HPDE6-E6E7 (cell line): ENCODE results near the gene PAK4.
"Not testable (repeated sequence)": the region's sequence is repeated elsewhere in the genome, so short reads cannot be mapped to it uniquely, and the experiment has no call there.

ENCODE experiments used
- DNase-seq: peaks from one replicate; pipeline ENCODE4 v3.0.0; 2011; ENCODE audit warnings: missing footprints; ENCODE audit errors: extremely low spot score

Gene PAK4

GRCh38 chr19:39100500-39101166, 25.0 kb upstream of the PAK4 start:
- DNase-seq: no peak

DNA sequence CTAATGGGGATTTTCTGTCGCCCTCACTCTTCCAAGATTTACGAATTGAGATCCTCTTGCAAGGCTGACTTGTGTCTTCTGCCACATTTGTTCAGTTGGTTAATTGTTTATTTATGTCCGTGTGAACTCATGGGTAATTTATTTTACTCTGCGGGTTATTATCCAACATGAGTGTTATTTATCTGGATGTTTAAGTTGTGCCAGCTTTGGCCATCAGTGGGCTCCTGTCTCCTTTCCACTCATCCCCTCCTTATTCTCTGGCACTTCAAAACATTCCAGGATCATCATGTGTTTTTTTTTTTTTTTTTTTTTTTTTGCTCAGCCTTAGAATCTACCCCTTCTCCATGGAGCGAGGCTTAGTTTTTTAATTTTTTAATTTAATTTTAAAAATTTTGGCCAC, 22.4 kb upstream of the PAK4 start:
- no peak for DNase-seq

GRCh38 chr19:39104186-39104596, 21.4 kb upstream of the PAK4 start:
- no peak for DNase-seq

- DNase-seq: no peak
Measured at GRCh38 chr19:39106194-39106593, 19.4 kb upstream of the PAK4 start.

- no peak for DNase-seq
Measured at GRCh38 chr19:39109641-39110040, 15.9 kb upstream of the PAK4 start.

- no peak for DNase-seq
Measured at GRCh38 chr19:39110263-39110967, 15.2 kb upstream of the PAK4 start.

GRCh38 chr19:39111593-39112199, 13.9 kb upstream of the PAK4 start:
- DNase-seq: peak; percentile 65

GRCh38 chr19:39112338-39112890, 13.2 kb upstream of the PAK4 start:
- DNase-seq: peak; percentile 97

DNA sequence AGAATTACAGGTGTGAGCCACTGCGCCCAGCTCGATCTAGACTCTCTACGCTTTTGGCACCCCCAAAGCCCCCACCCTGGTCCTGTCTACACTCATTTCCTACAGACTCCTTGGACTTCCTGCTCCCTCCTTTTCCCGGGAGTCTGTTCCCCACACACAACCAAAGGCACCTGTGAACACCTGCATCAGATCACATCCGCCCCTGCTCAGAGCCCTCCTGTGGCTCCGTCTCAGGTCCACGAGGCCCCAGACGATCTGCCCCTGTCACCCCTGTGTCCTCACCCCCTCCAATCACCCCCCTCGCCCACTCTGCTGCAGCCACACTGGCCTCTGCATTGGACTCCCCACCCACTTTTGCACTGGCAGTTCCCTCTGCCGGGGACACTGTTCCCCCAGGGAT, 12.4 kb upstream of the PAK4 start:
- no peak for DNase-seq

- no peak for DNase-seq
Measured at GRCh38 chr19:39115105-39115847, 10.3 kb upstream of the PAK4 start.

DNA sequence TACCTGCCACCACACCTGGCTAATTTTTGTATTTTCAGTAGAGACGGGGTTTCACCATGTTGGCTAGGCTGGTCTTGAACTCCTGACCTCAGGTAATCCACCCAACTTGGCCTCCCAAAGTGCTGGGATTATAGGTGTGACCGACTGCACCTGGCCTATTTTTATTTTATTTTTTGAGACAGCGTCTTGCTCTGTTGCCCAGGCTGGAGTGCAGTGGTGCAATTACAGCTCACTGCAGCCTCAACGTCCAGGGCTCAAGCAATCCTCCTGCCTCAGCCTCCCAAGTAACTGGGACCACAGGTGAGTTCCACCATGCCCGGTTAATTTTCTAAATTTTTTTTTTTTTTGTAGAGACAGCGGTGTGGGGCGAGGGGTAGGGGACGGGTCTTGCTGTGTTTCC, 8.6 kb upstream of the PAK4 start:
- DNase-seq: not testable (repeated sequence)

GRCh38 chr19:39119830-39120229, 5.8 kb upstream of the PAK4 start:
- no peak for DNase-seq

DNA sequence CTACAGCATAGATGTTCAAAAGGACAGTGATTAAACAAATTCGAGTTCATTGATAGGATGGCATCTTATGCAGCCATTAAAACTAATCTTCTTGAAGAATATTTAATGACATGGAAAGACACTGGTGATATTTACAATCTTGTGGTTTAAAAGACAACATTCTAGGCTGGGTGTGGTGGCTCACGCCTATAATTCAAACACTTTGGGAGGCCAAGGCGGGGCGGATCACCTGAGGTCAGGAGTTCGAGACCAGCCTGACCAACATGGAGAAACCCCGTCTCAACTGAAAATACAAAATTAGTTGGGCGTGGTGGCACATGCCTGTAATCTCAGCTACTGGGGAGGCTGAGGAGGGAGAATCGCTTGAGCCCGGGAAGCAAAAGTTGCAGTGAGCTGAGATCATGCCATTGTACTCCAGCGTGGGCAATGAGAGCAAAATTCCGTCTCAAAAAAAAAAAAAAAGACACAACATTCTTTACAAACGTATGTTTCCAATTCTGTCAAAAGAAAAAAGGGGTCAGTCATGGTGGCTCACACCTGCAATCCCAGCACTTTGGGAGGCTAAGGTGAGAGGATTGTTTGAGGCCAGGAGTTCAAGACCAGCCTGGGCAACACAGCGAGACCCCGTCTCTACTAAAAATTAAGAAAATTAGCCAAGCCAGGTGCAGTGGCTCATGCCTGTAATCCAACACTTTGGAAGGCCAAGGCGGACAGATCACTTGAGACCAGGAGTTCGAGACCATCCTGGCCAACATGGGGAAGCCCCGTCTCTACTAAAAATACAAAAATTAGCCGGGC, 2.5 kb upstream of the PAK4 start:
- no peak for DNase-seq

DNA sequence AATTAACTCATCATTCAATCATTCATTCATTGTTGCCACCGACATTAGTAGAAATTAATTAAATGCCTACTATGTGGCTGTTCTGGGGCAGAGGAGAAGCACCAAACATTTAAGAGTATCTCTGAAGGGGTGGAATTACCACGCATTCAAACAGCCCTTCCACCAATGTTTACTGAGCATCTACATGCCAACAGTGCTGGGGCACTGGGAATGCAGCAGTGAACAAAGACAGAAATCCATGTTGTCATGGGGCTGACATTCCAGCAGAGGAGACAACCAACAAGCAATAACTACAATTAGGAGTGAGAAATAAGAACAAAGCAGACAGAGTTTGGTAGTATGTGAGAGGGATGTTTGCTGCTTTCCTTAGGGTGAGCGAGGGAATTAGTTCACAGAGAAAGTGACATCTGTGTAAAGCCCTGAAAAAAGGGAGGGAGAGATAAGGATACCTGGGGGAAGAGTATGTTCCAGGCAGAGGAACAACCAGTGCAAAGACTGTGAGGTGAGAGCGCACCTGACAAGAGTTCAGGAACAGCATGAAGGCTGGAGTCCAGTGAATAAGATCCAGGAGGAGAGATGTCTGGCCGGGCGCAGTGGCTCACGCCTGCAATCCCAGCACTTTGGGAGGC, 1.3 kb upstream of the PAK4 start:
- DNase-seq: no peak

DNA sequence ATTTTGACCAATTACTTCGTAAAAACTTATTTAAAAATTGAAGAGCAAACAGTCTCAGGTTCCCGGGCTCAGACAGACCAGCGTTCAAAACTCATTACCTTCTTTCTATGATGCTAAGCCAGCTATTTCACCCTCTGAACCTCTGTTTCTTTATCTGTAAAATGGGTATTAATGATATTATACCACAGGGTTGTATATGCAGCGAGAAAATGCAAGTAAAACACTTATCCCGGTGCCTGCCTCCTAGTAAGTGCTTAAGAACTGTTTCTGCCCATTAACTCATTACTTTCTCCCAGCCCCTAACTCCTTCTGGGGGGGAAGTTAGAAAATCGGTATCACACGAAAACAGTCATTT, 410 bp upstream of the PAK4 start:
- no peak for DNase-seq

- DNase-seq: peak; percentile 51
Measured at GRCh38 chr19:39126312-39127187, 964 bp downstream of the PAK4 start.

GRCh38 chr19:39127812-39128515, 2.4 kb downstream of the PAK4 start:
- DNase-seq: no peak

DNA sequence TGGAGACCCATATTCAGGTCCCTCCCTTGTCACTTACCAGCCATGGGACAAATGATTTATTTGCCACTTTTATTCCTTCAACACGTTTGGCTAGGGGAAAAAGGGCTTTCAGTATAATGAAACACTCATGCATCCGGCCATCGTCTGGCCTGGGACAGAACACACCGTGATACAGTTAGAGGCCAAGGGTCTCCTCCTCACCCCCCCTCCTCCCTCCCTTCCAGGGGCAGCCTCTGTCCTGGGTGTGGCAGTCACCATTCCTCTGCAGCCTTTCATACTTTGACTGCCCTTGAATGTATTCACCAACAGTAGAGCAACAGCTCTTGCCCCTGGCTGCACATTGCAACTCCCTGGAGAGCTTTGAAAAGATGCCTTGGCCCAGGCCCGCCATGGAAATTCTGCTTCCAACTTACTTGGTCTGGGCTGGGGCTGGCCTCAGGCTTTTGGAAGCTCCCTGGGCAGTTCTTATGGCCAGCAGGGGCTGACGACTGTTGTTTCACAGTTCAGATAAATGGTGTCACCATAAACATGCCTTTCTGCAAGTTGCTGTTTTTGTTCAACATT, 3.0 kb downstream of the PAK4 start:
- DNase-seq: no peak

- no peak for DNase-seq
Measured at GRCh38 chr19:39129116-39129515, 3.5 kb downstream of the PAK4 start.
